Lung (tissue), 12 donors: ENCODE data around the gene XYLT1. TPM values are rescaled to one million over a fixed set of nuclear protein-coding genes. Genes with fewer than 3 reads are reported as not detected.
"Not testable (repeated sequence)": the region's sequence is repeated elsewhere in the genome, so short reads cannot be mapped to it uniquely, and the experiment has no call there.

Experiments
- ATAC-seq: fragments of 200-7000 bp; cut with Tn5 transposase; one replicate; pipeline ENCODE4 v1.9.1; 2020; ENCODE audit warnings: moderate number of reproducible peaks; ENCODE audit not compliant: insufficient read depth, low FRiP score
- DNase-seq, 3 donors: peaks; one replicate each; pipeline ENCODE4 v3.0.0-alpha.2; 2013 to 2017
- H3K27ac ChIP-seq, 2 donors: one replicate each; pipeline ENCODE4 v1.5.1; 2013; ENCODE audit warnings: mild to moderate bottlenecking in 2 of 2, moderate library complexity in 2 of 2, control low read depth in 1 of 2, inconsistent platforms in 1 of 2, low read depth in 1 of 2, low read length in 1 of 2
- H3K27me3 ChIP-seq, 3 donors: one replicate each; pipeline ENCODE4 v1.5.1; 2013; ENCODE audit warnings: low read length in 2 of 3; ENCODE audit not compliant: control insufficient read depth in 3 of 3, insufficient read depth in 3 of 3
- H3K36me3 ChIP-seq, 4 donors: one replicate each; pipeline ENCODE4 v1.5.1; 2013; ENCODE audit warnings: low read length in 4 of 4, mild to moderate bottlenecking in 1 of 4, moderate library complexity in 1 of 4; ENCODE audit not compliant: control insufficient read depth in 4 of 4, insufficient read depth in 4 of 4
- H3K4me1 ChIP-seq, 5 donors: one replicate each; pipeline ENCODE4 v1.5.1; 2013; ENCODE audit warnings: low read length in 5 of 5, mild to moderate bottlenecking in 2 of 5, moderate library complexity in 1 of 5; ENCODE audit not compliant: control insufficient read depth in 5 of 5, insufficient read depth in 5 of 5
- H3K4me3 ChIP-seq: one replicate; pipeline ENCODE4 v1.5.1; 2013; ENCODE audit warnings: mild to moderate bottlenecking, control low read depth, moderate library complexity
- H3K9ac ChIP-seq, 2 donors: one replicate each; pipeline ENCODE4 v1.5.1; 2013; ENCODE audit warnings: low read length in 2 of 2, control low read depth in 1 of 2; ENCODE audit not compliant: insufficient read depth in 1 of 2
- H3K9me3 ChIP-seq, 4 donors: one replicate each; pipeline ENCODE4 v1.5.1; 2013; ENCODE audit warnings: low read length in 3 of 4, mild to moderate bottlenecking in 1 of 4, moderate library complexity in 1 of 4; ENCODE audit not compliant: control insufficient read depth in 4 of 4, insufficient read depth in 3 of 4
- WGBS, 2 donors: extraction: QIAGEN DNeasy Blood & Tissue Kit; methylation state at CpG; one replicate each; pipeline ENCODE4 v1.1.7; 2013; 5-methylcytosine and 5-hydroxymethylcytosine counted together
- polyA plus RNA-seq, 2 donors: library from polyadenylated mRNA; stranded (reverse); fragments of 200-250 nt; gene quantifications; one replicate each; pipeline ENCODE4 v1.2.1, GENCODE V29; 2013
- total RNA-seq, 2 donors: library from RNA; depleted of rRNA in 1 of 2; stranded (reverse); fragments of >200 nt in 1 of 2; gene quantifications; one replicate each; pipeline ENCODE4 v1.2.1, GENCODE V29; 2014 to 2021
- TF ChIP-seq, protein P1 (sequence below): IDR thresholded peaks from 2 replicates; pipeline ENCODE4 v1.5.1; 2012; ENCODE audit warnings: mild to moderate bottlenecking; ENCODE audit errors: control extremely low read depth, extremely low read depth
- donor health status: control.
- donor health status: control.
- donor health status: Bipolar disorder and iron deficiency.
- donor health status: healthy.
- donor health status: DM: yes; HTN: yes; CAD: no.

The XYLT1 gene
- total and polyA plus RNA-seq, 4 donors: 1.4 to 11.5 (median 6.9) TPM

DNA sequence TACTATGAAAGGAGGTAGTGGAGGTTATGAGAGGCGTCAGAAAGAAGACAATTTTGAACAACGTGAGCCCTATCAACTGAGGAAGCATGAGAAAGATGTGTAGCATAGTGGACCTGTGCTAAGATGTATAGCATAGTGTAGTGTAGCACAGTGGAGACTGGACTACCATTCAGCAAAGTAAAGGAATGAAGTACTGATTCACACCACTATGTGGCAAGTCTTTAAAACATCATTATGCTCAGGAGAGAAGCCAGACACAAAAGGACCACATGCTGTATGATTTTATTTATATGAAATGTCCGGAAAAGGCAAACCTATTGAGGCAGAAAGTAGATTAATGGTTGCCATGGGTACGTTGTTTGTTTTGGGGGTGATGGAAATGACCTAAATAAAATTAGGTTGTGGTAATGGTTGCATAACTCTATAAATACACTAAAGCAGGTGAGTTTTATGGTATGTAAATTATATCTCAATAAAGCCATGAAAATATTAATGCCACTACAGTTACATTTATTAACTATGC, 20.4 kb upstream of the XYLT1 start:
- Histone ChIP-seq H3K36me3 (no peaks in the 10 kb centered on the region), H3K4me3 (no peak overlapping the region), H3K27me3 (no peaks in the 10 kb centered on the region), H3K27ac (no peak overlapping the region), H3K9me3 (no peaks in the 10 kb centered on the region), H3K9ac (no peak overlapping the region), H3K4me1 (no peaks in the 10 kb centered on the region)
- ATAC-seq (no peak), DNase-seq (no peak)
- TF ChIP-seq, protein P1, sequence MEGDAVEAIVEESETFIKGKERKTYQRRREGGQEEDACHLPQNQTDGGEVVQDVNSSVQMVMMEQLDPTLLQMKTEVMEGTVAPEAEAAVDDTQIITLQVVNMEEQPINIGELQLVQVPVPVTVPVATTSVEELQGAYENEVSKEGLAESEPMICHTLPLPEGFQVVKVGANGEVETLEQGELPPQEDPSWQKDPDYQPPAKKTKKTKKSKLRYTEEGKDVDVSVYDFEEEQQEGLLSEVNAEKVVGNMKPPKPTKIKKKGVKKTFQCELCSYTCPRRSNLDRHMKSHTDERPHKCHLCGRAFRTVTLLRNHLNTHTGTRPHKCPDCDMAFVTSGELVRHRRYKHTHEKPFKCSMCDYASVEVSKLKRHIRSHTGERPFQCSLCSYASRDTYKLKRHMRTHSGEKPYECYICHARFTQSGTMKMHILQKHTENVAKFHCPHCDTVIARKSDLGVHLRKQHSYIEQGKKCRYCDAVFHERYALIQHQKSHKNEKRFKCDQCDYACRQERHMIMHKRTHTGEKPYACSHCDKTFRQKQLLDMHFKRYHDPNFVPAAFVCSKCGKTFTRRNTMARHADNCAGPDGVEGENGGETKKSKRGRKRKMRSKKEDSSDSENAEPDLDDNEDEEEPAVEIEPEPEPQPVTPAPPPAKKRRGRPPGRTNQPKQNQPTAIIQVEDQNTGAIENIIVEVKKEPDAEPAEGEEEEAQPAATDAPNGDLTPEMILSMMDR: no peak
- 78 to 79% methylated on average over 4 of the region's 4 CpGs for WGBS, 2 donors

DNA sequence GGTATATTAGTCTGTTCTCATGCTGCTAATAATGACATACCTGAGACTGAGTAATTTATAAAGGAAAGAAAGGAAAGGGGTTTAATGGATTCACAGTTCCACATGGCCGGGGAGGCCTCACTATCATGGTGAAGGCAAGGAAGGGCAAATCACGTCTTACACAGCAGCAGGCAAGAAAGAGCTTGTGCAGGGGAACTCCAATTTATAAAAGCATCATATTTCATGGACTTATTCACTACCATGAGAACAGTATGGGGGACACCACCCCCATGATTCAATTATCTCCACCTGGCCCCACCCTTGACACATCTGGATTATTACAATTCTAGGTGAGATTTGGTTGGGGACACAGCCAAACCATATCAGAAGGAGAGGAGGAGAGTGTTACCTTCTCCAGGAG, 17.7 kb upstream of the XYLT1 start:
- Histone ChIP-seq H3K27me3 (peaks cover 0 to 4% (median 0%) of the 10 kb centered on the region in 3 donors), H3K9me3 (no peaks in the 10 kb centered on the region), H3K9ac (no peak overlapping the region), H3K27ac (no peak overlapping the region), H3K36me3 (no peaks in the 10 kb centered on the region), H3K4me3 (no peak overlapping the region), H3K4me1 (no peaks in the 10 kb centered on the region)
- TF ChIP-seq, protein P1: no peak
- WGBS, 2 donors: 95 to 100% methylated on average over 2 of the region's 2 CpGs
- no peak for DNase-seq
- no peak for ATAC-seq

- TF ChIP-seq, protein P1: no peak
- WGBS, 2 donors: 82 to 92% methylated on average over 3 of the region's 3 CpGs
- H3K9ac ChIP-seq: no peak overlapping the region
- no peak overlapping the region for H3K27ac ChIP-seq
- peaks cover 0 to 2% (median 0%) of the 10 kb centered on the region in 5 donors for H3K4me1 ChIP-seq
- H3K36me3 ChIP-seq: no peaks in the 10 kb centered on the region
- DNase-seq (no peak), ATAC-seq (no peak)
- peaks cover 0 to 6% (median 3%) of the 10 kb centered on the region in 4 donors for H3K9me3 ChIP-seq
- no peak overlapping the region for H3K4me3 ChIP-seq
- H3K27me3 ChIP-seq: peaks cover 0 to 6% (median 0%) of the 10 kb centered on the region in 3 donors
These were observed 12.6 kb upstream of the XYLT1 start for GRCh38 chr16:17483351-17483750.

DNA sequence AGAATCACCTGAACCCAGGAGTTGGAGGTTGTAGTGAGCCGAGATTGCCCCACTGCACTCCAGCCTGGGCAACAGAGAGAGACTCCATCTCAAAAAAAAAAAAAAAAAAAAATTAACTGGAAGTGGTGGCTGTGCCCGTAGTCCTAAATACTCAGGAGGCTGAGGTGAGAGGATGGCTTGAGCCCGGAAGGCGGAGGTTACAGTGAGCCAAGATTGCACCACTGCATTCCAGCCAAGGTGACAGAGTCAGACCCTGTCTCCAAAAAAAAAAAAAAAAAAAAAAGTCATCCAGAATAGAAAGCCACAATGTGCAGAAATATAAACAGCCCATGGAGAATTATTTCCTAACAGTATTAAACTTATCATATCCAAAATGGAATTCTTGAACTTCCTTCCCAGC, 11.6 kb upstream of the XYLT1 start:
- not testable (repeated sequence) for H3K4me3 ChIP-seq, ATAC-seq, H3K36me3 ChIP-seq, H3K27me3 ChIP-seq, H3K9ac ChIP-seq, H3K4me1 ChIP-seq, H3K27ac ChIP-seq, DNase-seq, H3K9me3 ChIP-seq
- 74 to 90% methylated on average over 4 of the region's 4 CpGs for WGBS, 2 donors
